Neuronal stem cell (in vitro differentiated cells): ENCODE measurements around the gene ZNF184.

Experiments
- DNase-seq: peaks from one replicate; pipeline ENCODE4 v3.0.0-alpha.2; 2013; ENCODE audit warnings: low spot score
- H2AFZ ChIP-seq: one replicate; pipeline ENCODE4 v1.6.1; 2013; ENCODE audit warnings: mild to moderate bottlenecking, low read length, inconsistent platforms
- H2AK5ac ChIP-seq: 2 replicates; pipeline ENCODE4 v1.6.1; 2013; ENCODE audit warnings: low read depth, mild to moderate bottlenecking, inconsistent platforms, low read length, moderate library complexity, mixed read lengths
- H2BK120ac ChIP-seq: 2 replicates; pipeline ENCODE4 v1.6.1; 2013; ENCODE audit warnings: low read depth, mild to moderate bottlenecking, inconsistent platforms, low read length, moderate library complexity, mixed read lengths
- H2BK12ac ChIP-seq: one replicate; pipeline ENCODE4 v1.6.1; 2013; ENCODE audit warnings: low read length, inconsistent platforms
- H2BK15ac ChIP-seq: 2 replicates; pipeline ENCODE4 v1.6.1; 2013; ENCODE audit warnings: mild to moderate bottlenecking, low read length, inconsistent platforms, mixed read lengths
- H2BK5ac ChIP-seq: one replicate; pipeline ENCODE4 v1.6.1; 2013; ENCODE audit warnings: inconsistent platforms, mild to moderate bottlenecking, low read length, moderate library complexity
- H3K14ac ChIP-seq: one replicate; pipeline ENCODE4 v1.6.1; 2013; ENCODE audit warnings: low read length, inconsistent platforms
- H3K18ac ChIP-seq: 2 replicates; pipeline ENCODE4 v1.6.1; 2013; ENCODE audit warnings: low read length, inconsistent platforms
- H3K23ac ChIP-seq: 2 replicates; pipeline ENCODE4 v1.6.1; 2013; ENCODE audit warnings: low read depth, mild to moderate bottlenecking, mixed read lengths, low read length, inconsistent platforms; ENCODE audit not compliant: poor library complexity
- H3K27ac ChIP-seq: replicated peaks from 3 replicates; pipeline ENCODE4 v1.5.1; 2013; ENCODE audit warnings: low read length, inconsistent platforms
- H3K27me3 ChIP-seq, 3 experiments: 2 replicates each; pipeline ENCODE4 v1.6.1; 2013; ENCODE audit warnings: low read length in 3 of 3, mild to moderate bottlenecking in 2 of 3, inconsistent platforms in 1 of 3, low read depth in 1 of 3, mixed read lengths in 1 of 3, moderate library complexity in 1 of 3; ENCODE audit not compliant: control insufficient read depth in 3 of 3, insufficient read depth in 3 of 3
- H3K36me3 ChIP-seq, 2 donors: replicated peaks in 1 of 2; 2 replicates each; pipeline ENCODE4 v1.6.1; 2013; ENCODE audit warnings: low read length in 2 of 2; ENCODE audit not compliant: control insufficient read depth in 2 of 2, insufficient read depth in 2 of 2
- H3K4ac ChIP-seq: 2 replicates; pipeline ENCODE4 v1.6.1; 2013; ENCODE audit warnings: inconsistent platforms, mild to moderate bottlenecking, low read length, moderate library complexity
- H3K4me1 ChIP-seq, 2 donors: 1 replicate in 1 of 2; 2 replicates in 1 of 2; pipeline ENCODE4 v1.6.1; 2013; ENCODE audit warnings: low read length in 2 of 2, low read depth in 1 of 2; ENCODE audit not compliant: control insufficient read depth in 2 of 2, insufficient read depth in 1 of 2
- H3K4me2 ChIP-seq: one replicate; pipeline ENCODE4 v1.6.1; 2013; ENCODE audit warnings: mild to moderate bottlenecking, low read length, inconsistent platforms; ENCODE audit not compliant: insufficient read depth, poor library complexity, severe bottlenecking
- H3K4me3 ChIP-seq, 2 donors: 2 replicates each; pipeline ENCODE4 v1.5.1; 2013; ENCODE audit warnings: low read length in 2 of 2, mild to moderate bottlenecking in 2 of 2, inconsistent platforms in 1 of 2, moderate library complexity in 1 of 2
- H3K79me1 ChIP-seq: one replicate; pipeline ENCODE4 v1.6.1; 2013; ENCODE audit warnings: low read depth, mild to moderate bottlenecking, inconsistent platforms, low read length, moderate library complexity
- H3K9ac ChIP-seq: one replicate; pipeline ENCODE4 v1.6.1; 2013; ENCODE audit warnings: mild to moderate bottlenecking, low read depth, low read length, inconsistent platforms; ENCODE audit not compliant: poor library complexity
- H3K9me3 ChIP-seq, 2 donors: replicated peaks in 1 of 2; 2 replicates each; pipeline versions ENCODE3 to v1.6.1; 2013; ENCODE audit warnings: low read length in 2 of 2, mild to moderate bottlenecking in 2 of 2, inconsistent platforms in 1 of 2, low read depth in 1 of 2, mixed read lengths in 1 of 2, moderate library complexity in 1 of 2; ENCODE audit not compliant: control insufficient read depth in 2 of 2, insufficient read depth in 1 of 2
- H4K8ac ChIP-seq: one replicate; pipeline ENCODE4 v1.6.1; 2013; ENCODE audit warnings: low read depth, mild to moderate bottlenecking, inconsistent platforms, low read length, moderate library complexity
- H4K91ac ChIP-seq: one replicate; pipeline ENCODE4 v1.6.1; 2013; ENCODE audit warnings: low read length, low read depth, mild to moderate bottlenecking, inconsistent platforms; ENCODE audit not compliant: poor library complexity
- WGBS, 2 donors: extraction: QIAGEN DNeasy Blood & Tissue Kit; methylation state at CpG; one replicate each; pipeline ENCODE4 v1.1.7; 2013; ENCODE audit warnings: missing lambda C conversion rate in 2 of 2, mixed read lengths in 1 of 2; ENCODE audit not compliant: insufficient read length in 2 of 2, insufficient replicate concordance in 1 of 2; ENCODE audit errors: extremely low coverage in 2 of 2; 5-methylcytosine and 5-hydroxymethylcytosine counted together

ZNF184 gene

DNA sequence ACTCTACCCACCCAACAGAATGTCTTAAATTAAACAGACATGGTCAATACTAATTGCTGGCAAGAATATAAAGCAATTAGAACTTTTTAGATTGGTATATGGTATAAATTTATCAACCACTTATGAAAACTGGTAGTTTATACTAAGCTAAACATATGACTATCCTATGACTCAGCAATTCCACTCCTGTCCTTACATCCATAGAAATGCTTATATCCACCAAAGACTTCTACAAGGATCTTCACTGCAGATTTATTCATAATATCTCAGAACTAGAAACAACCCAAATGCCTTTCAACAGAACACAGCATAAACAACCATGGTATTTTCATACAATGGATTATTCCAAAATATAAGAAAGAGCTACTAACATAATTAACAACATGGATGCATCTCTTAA, 4.6 kb downstream of the ZNF184 start:
- H4K91ac ChIP-seq, result no peak overlapping the region
- no peak overlapping the region for H4K8ac ChIP-seq
- no peak overlapping the region for H2AK5ac ChIP-seq
- no peaks in the 10 kb centered on the region for H3K27me3 ChIP-seq
- peaks cover 0 to 3% of the 10 kb centered on the region in 2 donors for H3K4me1 ChIP-seq
- H3K23ac ChIP-seq, result no peak overlapping the region
- H3K4me2 ChIP-seq, result no peak overlapping the region
- no peak overlapping the region for H2BK120ac ChIP-seq
- no peak overlapping the region for H2BK12ac ChIP-seq
- H3K9me3 ChIP-seq, result peaks cover 0 to 73% of the 10 kb centered on the region in 2 donors
- no peak overlapping the region for H2BK5ac ChIP-seq
- peaks cover 4 to 73% of the 10 kb centered on the region in 2 donors for H3K36me3 ChIP-seq
- H2BK15ac ChIP-seq, result no peak overlapping the region
- no peak overlapping the region for H3K14ac ChIP-seq
- no peak overlapping the region for H3K4me3 ChIP-seq
- no peak overlapping the region for H3K4ac ChIP-seq
- no peak overlapping the region for H2AFZ ChIP-seq
- H3K79me1 ChIP-seq, result peaks cover 2% of the 10 kb centered on the region
- H3K27ac ChIP-seq, result no peak overlapping the region
- H3K9ac ChIP-seq, result no peak overlapping the region
- H3K18ac ChIP-seq, result no peak overlapping the region
- no peak for DNase-seq

DNA sequence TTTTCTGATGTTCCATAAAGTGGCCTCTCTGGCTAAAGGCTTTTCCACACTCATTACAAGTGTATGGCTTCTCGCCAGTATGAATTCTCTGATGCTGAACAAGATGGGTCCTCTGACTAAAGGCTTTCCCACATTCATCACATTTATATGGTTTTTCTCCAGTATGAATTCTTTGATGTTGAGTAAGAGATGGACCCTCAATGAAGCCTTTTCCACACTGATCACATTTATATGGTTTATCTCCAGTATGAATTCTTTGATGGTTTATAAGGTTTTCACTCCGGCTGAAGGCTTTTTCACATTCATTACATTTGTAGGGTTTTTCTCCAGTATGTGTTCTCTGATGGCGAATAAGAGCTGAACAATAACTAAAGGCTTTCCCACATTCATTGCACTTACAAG, 20.4 kb downstream of the ZNF184 start:
- H3K4ac ChIP-seq, result no peak overlapping the region
- no peak for DNase-seq
- H2AK5ac ChIP-seq, result no peak overlapping the region
- no peaks in the 10 kb centered on the region for H3K4me1 ChIP-seq
- no peak overlapping the region for H3K9ac ChIP-seq
- H3K18ac ChIP-seq, result no peak overlapping the region
- H3K27me3 ChIP-seq, result peaks cover 0 to 2% (median 0%) of the 10 kb centered on the region in 3 experiments
- H2BK15ac ChIP-seq, result no peak overlapping the region
- no peak overlapping the region for H3K27ac ChIP-seq
- WGBS, 2 donors, result no CpG with 5 or more reads among the region's 3 CpGs
- peaks cover 55 to 100% of the 10 kb centered on the region in 2 donors for H3K9me3 ChIP-seq
- no peak overlapping the region for H3K4me3 ChIP-seq
- no peak overlapping the region for H4K91ac ChIP-seq
- H3K36me3 ChIP-seq, result peaks cover 41 to 93% of the 10 kb centered on the region in 2 donors
- no peak overlapping the region for H2BK12ac ChIP-seq
- no peak overlapping the region for H4K8ac ChIP-seq
- no peak overlapping the region for H2AFZ ChIP-seq
- no peak overlapping the region for H3K14ac ChIP-seq
- H3K4me2 ChIP-seq, result no peak overlapping the region
- no peak overlapping the region for H3K23ac ChIP-seq
- H2BK5ac ChIP-seq, result no peak overlapping the region
- H2BK120ac ChIP-seq, result no peak overlapping the region
- H3K79me1 ChIP-seq, result no peaks in the 10 kb centered on the region

DNA sequence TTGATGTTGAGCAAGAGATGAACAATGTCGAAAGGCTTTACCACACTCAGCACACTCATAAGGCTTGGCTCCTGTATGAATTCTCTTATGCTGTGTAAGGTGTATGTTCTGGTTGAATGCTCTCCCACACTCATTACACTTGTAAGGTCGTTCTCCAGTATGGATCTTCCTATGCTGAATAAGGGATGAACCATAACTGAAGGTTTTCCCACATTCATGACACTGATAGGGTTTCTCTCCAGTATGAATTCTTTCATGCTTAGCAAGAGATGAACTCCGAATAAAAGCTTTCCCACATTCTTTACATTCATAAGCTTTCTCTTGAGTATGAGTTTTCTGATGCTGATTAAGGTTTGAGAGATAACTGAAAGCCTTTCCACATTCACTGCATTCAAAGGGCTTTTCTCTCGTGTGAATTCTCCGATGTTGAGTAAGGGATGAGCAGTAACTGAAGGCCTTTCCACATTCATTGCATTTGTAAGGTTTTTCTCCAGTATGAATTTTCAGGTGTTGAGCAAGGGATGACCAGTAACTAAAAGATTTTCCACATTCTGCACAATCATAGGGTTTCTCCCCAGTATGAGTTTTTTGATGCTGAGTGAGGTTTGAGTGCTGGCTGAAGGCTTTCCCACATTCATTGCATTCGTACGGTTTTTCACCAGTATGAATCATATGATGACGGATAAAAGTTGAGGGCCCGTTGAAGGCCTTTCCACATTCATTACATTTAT, 21.1 kb downstream of the ZNF184 start:
- DNase-seq, result no peak
- H3K14ac ChIP-seq, result no peak overlapping the region
- no peak overlapping the region for H3K23ac ChIP-seq
- H3K4me3 ChIP-seq, result no peak overlapping the region
- no peak overlapping the region for H2BK15ac ChIP-seq
- H3K36me3 ChIP-seq, result peaks cover 36 to 86% of the 10 kb centered on the region in 2 donors
- no peak overlapping the region for H2AK5ac ChIP-seq
- no peak overlapping the region for H3K27ac ChIP-seq
- no peaks in the 10 kb centered on the region for H3K79me1 ChIP-seq
- H4K8ac ChIP-seq, result no peak overlapping the region
- H3K18ac ChIP-seq, result no peak overlapping the region
- no peak overlapping the region for H3K9ac ChIP-seq
- H3K4me2 ChIP-seq, result no peak overlapping the region
- no CpG with 5 or more reads among the region's 9 CpGs for WGBS, 2 donors
- H3K27me3 ChIP-seq, result peaks cover 0 to 2% (median 0%) of the 10 kb centered on the region in 3 experiments
- no peak overlapping the region for H2AFZ ChIP-seq
- H2BK5ac ChIP-seq, result no peak overlapping the region
- no peak overlapping the region for H2BK120ac ChIP-seq
- peaks cover 50 to 93% of the 10 kb centered on the region in 2 donors for H3K9me3 ChIP-seq
- no peak overlapping the region for H3K4ac ChIP-seq
- no peak overlapping the region for H2BK12ac ChIP-seq
- H3K4me1 ChIP-seq, result no peaks in the 10 kb centered on the region
- H4K91ac ChIP-seq, result no peak overlapping the region

DNA sequence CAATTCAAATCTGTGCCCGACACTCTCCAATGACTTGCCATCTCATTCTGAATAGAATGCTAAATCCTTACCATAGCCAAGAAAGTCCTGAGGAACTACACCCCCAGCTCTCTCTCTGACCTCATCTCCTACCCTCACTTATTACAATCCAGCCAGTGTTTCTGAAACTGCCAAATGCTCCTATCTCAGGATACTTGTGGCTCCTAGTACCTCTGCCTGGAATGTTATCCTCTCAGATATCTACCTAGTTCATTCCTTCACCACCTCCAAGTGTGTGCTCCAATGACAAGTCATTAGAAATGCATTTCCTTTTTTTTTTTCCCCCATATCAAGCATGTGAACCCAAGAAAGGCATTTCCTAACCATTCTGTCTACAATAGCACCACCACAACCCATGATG, 24.4 kb downstream of the ZNF184 start:
- Histone ChIP-seq H4K8ac (no peak overlapping the region), H3K4me3 (no peak overlapping the region), H4K91ac (no peak overlapping the region), H3K27me3 (no peaks in the 10 kb centered on the region), H3K79me1 (no peaks in the 10 kb centered on the region), H3K4me1 (no peaks in the 10 kb centered on the region), H2BK15ac (no peak overlapping the region), H3K36me3 (peaks cover 18 to 52% of the 10 kb centered on the region in 2 donors), H3K27ac (no peak overlapping the region), H3K18ac (no peak overlapping the region), H2BK12ac (no peak overlapping the region), H3K9ac (no peak overlapping the region), H3K14ac (no peak overlapping the region), H2BK5ac (no peak overlapping the region), H2BK120ac (no peak overlapping the region), H3K4ac (no peak overlapping the region), H3K4me2 (no peak overlapping the region), H2AFZ (no peak overlapping the region), H2AK5ac (no peak overlapping the region), H3K23ac (no peak overlapping the region), H3K9me3 (peaks cover 40 to 67% of the 10 kb centered on the region in 2 donors)
- DNase-seq, result no peak
- no CpG with 5 or more reads among the region's 1 CpG for WGBS, 2 donors
